ENCODE results near the gene SYTL3. TPM values are rescaled to one million over a fixed set of nuclear protein-coding genes. Genes with fewer than 3 reads are reported as not detected.

Gene SYTL3
- 0.84 and 1.6 TPM in 2 replicates for total RNA-seq

GRCh38 chr6:158649289-158650143, at the start of gene SYTL3:
TSS of gene SYTL3 (plus strand) at chr6:158650054. CDS start at chr6:158663269, 13,215 bp downstream.

GRCh38 chr6:158644231-158645063, 5.4 kb upstream of the SYTL3 start, which contains the start of gene DYNLT1:
TSS of gene DYNLT1 (minus strand) at chr6:158644743. CDS start at chr6:158644708, 35 bp downstream.

Other genes starting within 250 kb of the SYTL3 start
- 18.1 and 21.7 TPM in 2 replicates for gene TMEM181, start 90.0 kb upstream of the SYTL3 start, total RNA-seq
- gene DYNLT1, start 5.3 kb upstream of the SYTL3 start, total RNA-seq: 107 and 111 TPM in 2 replicates
- 76.7 and 77.4 TPM in 2 replicates for gene EZR, start 169.3 kb downstream of the SYTL3 start, total RNA-seq

Measured in bronchus fibroblast of lung (primary cell).